ENCODE data around the gene NPY. TPM values are rescaled to one million over a fixed set of nuclear protein-coding genes. Genes with fewer than 3 reads are reported as not detected.

Gene NPY
- total and polyA plus RNA-seq, 2 of the 4 experiments (the other 2 are of a cell fraction): not detected

GRCh38 chr7:24283554-24283896 is 465 bp upstream of the NPY start:
- Histone ChIP-seq H3K56ac (ENCODE audit: extremely low read depth, insufficient read depth, low read length) (no peak overlapping the region), H4K5ac (ENCODE audit: low read depth, low read length) (no peak overlapping the region), H3K9me1 (ENCODE audit: insufficient read depth, low read length) (no peaks in the 10 kb centered on the region), H3K36me3 (ENCODE audit: control insufficient read depth, insufficient read depth, low read length) (no peaks in the 10 kb centered on the region), H2AK5ac (ENCODE audit: low read depth, low read length) (no peak overlapping the region), H3K4ac (ENCODE audit: low read depth, low read length) (no peak overlapping the region), H3K4me3 (ENCODE audit: insufficient read depth, low read depth, low read length) (no peak overlapping the region), H4K20me1 (ENCODE audit: insufficient read depth, low read length) (no peaks in the 10 kb centered on the region), H2BK15ac (ENCODE audit: low read depth, low read length) (no peak overlapping the region), H3K9me3 (ENCODE audit: control insufficient read depth, insufficient read depth, low read length) (no peaks in the 10 kb centered on the region), H3K79me1 (ENCODE audit: low read depth in 1 of 2, low read length in 2 of 2) (no peaks in the 10 kb centered on the region), H4K8ac (ENCODE audit: low read depth in 2 of 2, low read length in 2 of 2) (no peak overlapping the region), H3K14ac (replicated peaks; ENCODE audit: low read depth, low read length) (no peak overlapping the region), H3K27ac (ENCODE audit: insufficient read depth, low read length) (no peak overlapping the region), H3K18ac (ENCODE audit: low read depth, low read length) (no peak overlapping the region), H2AK9ac (replicated peaks; ENCODE audit: low read depth, low read length, poor library complexity) (no peak overlapping the region), H3K27me3 (ENCODE audit: control insufficient read depth, insufficient read depth, low read length) (peaks cover 27% of the 10 kb centered on the region), H3K9ac (ENCODE audit: low read depth, low read length) (no peak overlapping the region), H3K4me2 (ENCODE audit: low read depth, low read length) (no peak overlapping the region), H2AFZ (replicated peaks; ENCODE audit: low read length, poor library complexity) (no peak overlapping the region), H3K23ac (ENCODE audit: low read depth, low read length) (no peak overlapping the region), H3K4me1 (ENCODE audit: control insufficient read depth, insufficient read depth, low read length) (no peaks in the 10 kb centered on the region), H4K91ac (ENCODE audit: insufficient read depth, low read depth, low read length) (no peak overlapping the region), H2BK5ac (ENCODE audit: low read depth, low read length, poor library complexity, severe bottlenecking) (no peak overlapping the region), H2BK120ac (ENCODE audit: low read depth, low read length) (no peak overlapping the region), H2BK20ac (ENCODE audit: low read depth, low read length) (no peak overlapping the region)
- dilution Hi-C loops (cut with HindIII; ENCODE audit: low sequenced_read_pairs, unreplicated experiment): no loop called here
- 0% methylated on average over 3 of the region's 19 CpGs; no CpG with 5 or more reads in 1 of the 2 experiments for WGBS, 2 experiments (ENCODE audit: extremely low coverage in 2 of 2, insufficient read length in 1 of 2)
- in situ Hi-C loops (cut with MboI; ENCODE audit: low sequenced_read_pairs): loop anchor here (25.0 kb wide), 1 partner anchor 879 kb away; no protein-coding TSS in a partner anchor
- TF ChIP-seq RAD21 (IDR thresholded peaks at IDR 0.05; ENCODE audit: low read length) (no peak), POLR2A (IDR thresholded peaks at IDR 0.05; ENCODE audit: low read depth, low read length) (no peak), RFX5 (IDR thresholded peaks at IDR 0.05; ENCODE audit: low read depth, low read length) (no peak), MAZ (IDR thresholded peaks at IDR 0.05; ENCODE audit: borderline replicate concordance, low read depth, low read length) (no peak), RCOR1 (IDR thresholded peaks at IDR 0.05; ENCODE audit: insufficient replicate concordance, low read length) (no peak), ELK1 (IDR thresholded peaks at IDR 0.05; ENCODE audit: borderline replicate concordance, low read depth, low read length) (no peak), MXI1 (IDR thresholded peaks at IDR 0.05; ENCODE audit: borderline replicate concordance, low read depth, low read length) (no peak), CEBPB (IDR thresholded peaks at IDR 0.05; ENCODE audit: low read depth, low read length) (no peak), BHLHE40 (IDR thresholded peaks at IDR 0.05; ENCODE audit: low read depth, low read length) (no peak), MAFK (IDR thresholded peaks at IDR 0.05; ENCODE audit: low read depth, low read length) (no peak), CTCF (conservative IDR thresholded peaks at IDR 0.05; ENCODE audit: low read depth, low read length) (no peak), SMC3 (IDR thresholded peaks at IDR 0.05; ENCODE audit: low read depth, low read length) (no peak), NFE2L2 (IDR thresholded peaks at IDR 0.05; ENCODE audit: low read depth, low read length) (no peak), FOS (IDR thresholded peaks at IDR 0.05; ENCODE audit: low read depth, low read length) (no peak), USF2 (IDR thresholded peaks at IDR 0.05; ENCODE audit: low read depth, low read length) (no peak), CHD1 (IDR thresholded peaks at IDR 0.05; ENCODE audit: low read depth, low read length) (no peak)
- ChIA-PET CTCF (no interaction called here), POLR2A (ENCODE audit: unreplicated experiment) (no interaction called here)
- BruUV-seq (replicated peaks): no TSS peak
- ATAC-seq (ENCODE audit: low read depth) (no peak), DNase-seq (no peak)
- intact Hi-C loops (cut with micrococcal nuclease): no loop called here

Measured in IMR-90 (cell line).